SJCRH30 (cell line): ENCODE measurements around the gene KRTAP20-1. TPM values are rescaled to one million over a fixed set of nuclear protein-coding genes. Genes with fewer than 3 reads are reported as not detected.

Source experiments
- DNase-seq, 2 experiments: peaks; one replicate each; pipeline ENCODE4 v3.0.0-alpha.2; 2015 to 2020
- H3K27ac ChIP-seq: fragments of 250-450 bp; sonication (Bioruptor Pico); 2 replicates; pipeline ENCODE4 v1.5.1; 2020; ENCODE audit warnings: mild to moderate bottlenecking, moderate library complexity
- H3K27me3 ChIP-seq: fragments of 250-450 bp; sonication (Bioruptor Pico); 2 replicates; pipeline ENCODE4 v1.5.1; 2020; ENCODE audit warnings: mild to moderate bottlenecking, moderate library complexity
- H3K36me3 ChIP-seq: fragments of 250-450 bp; sonication (Bioruptor Pico); 2 replicates; pipeline ENCODE4 v1.5.1; 2020; ENCODE audit warnings: mild to moderate bottlenecking, moderate library complexity
- H3K4me1 ChIP-seq: fragments of 250-450 bp; sonication (Bioruptor Pico); 2 replicates; pipeline ENCODE4 v1.5.1; 2020; ENCODE audit warnings: mild to moderate bottlenecking, moderate library complexity
- H3K4me3 ChIP-seq: fragments of 250-450 bp; sonication (Bioruptor Pico); 2 replicates; pipeline ENCODE4 v1.5.1; 2020; ENCODE audit warnings: mild to moderate bottlenecking, moderate library complexity
- H3K9me3 ChIP-seq: fragments of 250-450 bp; sonication (Bioruptor Pico); replicated peaks from 2 replicates; pipeline ENCODE4 v1.5.1; 2020; ENCODE audit warnings: mild to moderate bottlenecking, moderate library complexity
- total RNA-seq: library from RNA; depleted of rRNA; stranded (reverse); fragments of >200 nt; shearing (Covaris generic); gene quantifications from 2 replicates; pipeline ENCODE4 v1.2.3, GENCODE V29; 2014; rRNA removed

The KRTAP20-1 gene
- total RNA-seq = not detected in 2 replicates

- Histone ChIP-seq H3K9me3 (no peaks in the 10 kb centered on the region), H3K4me3 (no peak within 1 kb of the TSS), H3K4me1 (no peaks in the 10 kb centered on the region), H3K36me3 (no peaks in the 10 kb centered on the region), H3K27ac (no peak within 1 kb of the TSS), H3K27me3 (0 out of 2 replicates have a peak, but pooled peaks cover 2% of the 10 kb centered on the region)
- DNase-seq = no peak
Measured at GRCh38 chr21:30616125-30616524, at the start of gene KRTAP20-1. TSS of gene KRTAP20-1 (plus strand) at chr21:30616425. CDS start at chr21:30616455, 30 bp downstream.

GRCh38 chr21:30567617-30568016 lies 48.6 kb upstream of the KRTAP20-1 start:
- no peaks in the 10 kb centered on the region for H3K27me3 ChIP-seq
- H3K27ac ChIP-seq = no peak overlapping the region
- peaks cover 2% of the 10 kb centered on the region; the same call in 1 of the 2 replicates for H3K36me3 ChIP-seq
- H3K9me3 ChIP-seq = no peaks in the 10 kb centered on the region
- DNase-seq = no peak
- no peaks in the 10 kb centered on the region for H3K4me1 ChIP-seq
- no peak overlapping the region for H3K4me3 ChIP-seq

- Histone ChIP-seq H3K27ac (no peak overlapping the region), H3K9me3 (no peaks in the 10 kb centered on the region), H3K4me3 (no peak overlapping the region), H3K4me1 (no peaks in the 10 kb centered on the region), H3K27me3 (no peaks in the 10 kb centered on the region), H3K36me3 (no peaks in the 10 kb centered on the region)
- DNase-seq = no peak
Measured at GRCh38 chr21:30577766-30578165, 38.5 kb upstream of the KRTAP20-1 start.

- no peak overlapping the region for H3K27ac ChIP-seq
- no peaks in the 10 kb centered on the region for H3K4me1 ChIP-seq
- DNase-seq = no peak
- no peaks in the 10 kb centered on the region for H3K36me3 ChIP-seq
- no peaks in the 10 kb centered on the region for H3K27me3 ChIP-seq
- H3K4me3 ChIP-seq = no peak overlapping the region
- H3K9me3 ChIP-seq = no peaks in the 10 kb centered on the region
Measured at GRCh38 chr21:30579346-30579745, 36.9 kb upstream of the KRTAP20-1 start.

GRCh38 chr21:30580132-30580531 lies 36.1 kb upstream of the KRTAP20-1 start:
- H3K27ac ChIP-seq = no peak overlapping the region
- H3K4me3 ChIP-seq = no peak overlapping the region
- no peaks in the 10 kb centered on the region for H3K4me1 ChIP-seq
- DNase-seq = no peak
- no peaks in the 10 kb centered on the region for H3K36me3 ChIP-seq
- no peaks in the 10 kb centered on the region for H3K9me3 ChIP-seq
- H3K27me3 ChIP-seq = no peaks in the 10 kb centered on the region

GRCh38 chr21:30582870-30583269 lies 33.4 kb upstream of the KRTAP20-1 start:
- H3K27ac ChIP-seq = no peak overlapping the region
- no peak overlapping the region for H3K4me3 ChIP-seq
- no peaks in the 10 kb centered on the region for H3K9me3 ChIP-seq
- 0 out of 2 replicates have a peak, but pooled peaks cover 2% of the 10 kb centered on the region for H3K36me3 ChIP-seq
- no peak for DNase-seq
- H3K27me3 ChIP-seq = no peaks in the 10 kb centered on the region
- H3K4me1 ChIP-seq = no peaks in the 10 kb centered on the region; the same call in 1 of the 2 replicates

GRCh38 chr21:30590297-30590696 lies 25.9 kb upstream of the KRTAP20-1 start, which contains the start of gene KRTAP22-2:
TSS of gene KRTAP22-2 (minus strand) at chr21:30590397.
- Histone ChIP-seq H3K4me1 (no peaks in the 10 kb centered on the region; the same call in 1 of the 2 replicates), H3K4me3 (no peak within 1 kb of the TSS), H3K27ac (no peak within 1 kb of the TSS), H3K9me3 (no peaks in the 10 kb centered on the region), H3K27me3 (no peaks in the 10 kb centered on the region), H3K36me3 (0 out of 2 replicates have a peak, but pooled peaks cover 2% of the 10 kb centered on the region)
- no peak for DNase-seq

- Histone ChIP-seq H3K27me3 (no peaks in the 10 kb centered on the region), H3K36me3 (no peaks in the 10 kb centered on the region), H3K27ac (no peak within 1 kb of the TSS), H3K9me3 (no peaks in the 10 kb centered on the region), H3K4me3 (no peak within 1 kb of the TSS), H3K4me1 (no peaks in the 10 kb centered on the region)
- DNase-seq = no peak
Measured at GRCh38 chr21:30592140-30592539, 24.1 kb upstream of the KRTAP20-1 start, which contains the start of gene KRTAP6-3. TSS of gene KRTAP6-3 (plus strand) at chr21:30592440. CDS start at chr21:30592446, 6 bp downstream.

- no peak within 1 kb of the TSS for H3K4me3 ChIP-seq
- H3K4me1 ChIP-seq = no peaks in the 10 kb centered on the region
- no peaks in the 10 kb centered on the region for H3K27me3 ChIP-seq
- DNase-seq = no peak
- no peaks in the 10 kb centered on the region for H3K9me3 ChIP-seq
- no peaks in the 10 kb centered on the region for H3K36me3 ChIP-seq
- H3K27ac ChIP-seq = no peak within 1 kb of the TSS
Measured at GRCh38 chr21:30598802-30599201, 17.4 kb upstream of the KRTAP20-1 start, which contains the start of gene KRTAP6-2. TSS of gene KRTAP6-2 (minus strand) at chr21:30598902. CDS start at chr21:30598874, 28 bp downstream.

- Histone ChIP-seq H3K36me3 (no peaks in the 10 kb centered on the region), H3K27me3 (no peaks in the 10 kb centered on the region), H3K4me1 (no peaks in the 10 kb centered on the region), H3K9me3 (no peaks in the 10 kb centered on the region), H3K4me3 (no peak within 1 kb of the TSS), H3K27ac (no peak within 1 kb of the TSS)
- DNase-seq = no peak
Measured at GRCh38 chr21:30600787-30601186, 15.4 kb upstream of the KRTAP20-1 start, which contains the start of gene KRTAP22-1. TSS of gene KRTAP22-1 (plus strand) at chr21:30601087.

- H3K4me3 ChIP-seq = no peak overlapping the region
- no peaks in the 10 kb centered on the region for H3K9me3 ChIP-seq
- no peak for DNase-seq
Measured at GRCh38 chr21:30605968-30606367, 10.3 kb upstream of the KRTAP20-1 start.

GRCh38 chr21:30612132-30612531 lies 4.1 kb upstream of the KRTAP20-1 start:
- Histone ChIP-seq H3K36me3 (no peaks in the 10 kb centered on the region), H3K9me3 (no peaks in the 10 kb centered on the region), H3K27me3 (no peaks in the 10 kb centered on the region), H3K4me1 (no peaks in the 10 kb centered on the region), H3K4me3 (no peak overlapping the region), H3K27ac (no peak overlapping the region)
- DNase-seq = no peak

More at GRCh38 chr21:30605968-30606367, 10.3 kb upstream of the KRTAP20-1 start:
- Histone ChIP-seq H3K27ac (no peak overlapping the region), H3K27me3 (no peaks in the 10 kb centered on the region), H3K4me1 (no peaks in the 10 kb centered on the region), H3K36me3 (no peaks in the 10 kb centered on the region)

GRCh38 chr21:30613836-30614235 lies 2.4 kb upstream of the KRTAP20-1 start, which contains the start of gene KRTAP6-1:
TSS of gene KRTAP6-1 (minus strand) at chr21:30613930. CDS start at chr21:30613904, 26 bp downstream.
- Histone ChIP-seq H3K4me1 (no peaks in the 10 kb centered on the region), H3K27ac (no peak within 1 kb of the TSS), H3K27me3 (no peaks in the 10 kb centered on the region), H3K36me3 (no peaks in the 10 kb centered on the region), H3K9me3 (no peaks in the 10 kb centered on the region), H3K4me3 (no peak within 1 kb of the TSS)
- DNase-seq = no peak

GRCh38 chr21:30615199-30615598 lies 1.0 kb upstream of the KRTAP20-1 start:
- no peaks in the 10 kb centered on the region for H3K4me1 ChIP-seq
- no peaks in the 10 kb centered on the region for H3K27me3 ChIP-seq
- H3K36me3 ChIP-seq = no peaks in the 10 kb centered on the region
- H3K9me3 ChIP-seq = no peaks in the 10 kb centered on the region
- H3K4me3 ChIP-seq = no peak overlapping the region
- DNase-seq = no peak
- no peak overlapping the region for H3K27ac ChIP-seq

- Histone ChIP-seq H3K27me3 (0 out of 2 replicates have a peak, but pooled peaks cover 3% of the 10 kb centered on the region), H3K9me3 (no peaks in the 10 kb centered on the region), H3K4me3 (no peak overlapping the region), H3K27ac (no peak overlapping the region), H3K36me3 (no peaks in the 10 kb centered on the region), H3K4me1 (no peaks in the 10 kb centered on the region)
- no peak for DNase-seq
Measured at GRCh38 chr21:30620080-30620479, 3.9 kb downstream of the KRTAP20-1 start.

- no peaks in the 10 kb centered on the region for H3K9me3 ChIP-seq
- H3K36me3 ChIP-seq = no peaks in the 10 kb centered on the region
- H3K4me1 ChIP-seq = no peaks in the 10 kb centered on the region
- 0 out of 2 replicates have a peak, but pooled peaks cover 3% of the 10 kb centered on the region for H3K27me3 ChIP-seq
- no peak for DNase-seq
- H3K27ac ChIP-seq = no peak within 1 kb of the TSS
- no peak within 1 kb of the TSS for H3K4me3 ChIP-seq
Measured at GRCh38 chr21:30620522-30620921, 4.3 kb downstream of the KRTAP20-1 start, which contains the start of gene KRTAP20-4. TSS of gene KRTAP20-4 (plus strand) at chr21:30620627.
